K562 (cell line): ENCODE data around the gene KTI12. TPM values are rescaled to one million over a fixed set of nuclear protein-coding genes. Genes with fewer than 3 reads are reported as not detected.

Experiments
- ATAC-seq: fragments of 200-7000 bp; cut with Tn5 transposase; 3 replicates; pipeline ENCODE4 v1.9.1; 2020; ENCODE audit warnings: moderate library complexity
- BruUV-seq: library from RNA; stranded (reverse); fragments of 400-500 nt; replicated peaks from 2 replicates; lab custom pipeline; 2021; lab: Mats Ljungman, UMichigan
- CTCF ChIA-PET: fragments of 300-600 bp; formaldehyde crosslinking; extraction: SDS; loops from one replicate; lab custom pipeline; 2021; ENCODE audit warnings: low intra/inter-chr PET ratio; lab: Yijun Ruan, JAX
- POLR2A ChIA-PET: fragments of 300-600, 350-650 bp; sonication (Branson Sonifier 250); formaldehyde crosslinking; extraction: SDS; loops from one replicate; lab custom pipeline; 2021; ENCODE audit warnings: antibody characterized with exemption, inconsistent platforms; lab: Yijun Ruan, JAX
- DNase-seq, 4 experiments: peaks; one replicate each; pipeline versions ENCODE4 v3.0.0 to v3.0.0-alpha.2; 2011 to 2018; ENCODE audit warnings: low spot score in 3 of 4, mixed read lengths in 3 of 4; ENCODE audit errors: extremely low read depth in 1 of 4
- FAIRE-seq: peaks from 2 replicates; lab custom pipeline; 2011; peaks lifted over from hg19 to GRCh38; lab: Jason Lieb, UNC
- H2AFZ ChIP-seq: 2 replicates; pipeline ENCODE4 v1.6.0; 2011; ENCODE audit warnings: low read depth, low read length, control low read depth, inconsistent platforms
- H3K27ac ChIP-seq: fragments of 200-600 bp; 3 replicates; pipeline ENCODE4 v1.8.0; 2011; ENCODE audit warnings: low read depth, mild to moderate bottlenecking, control low read depth, inconsistent platforms, low read length, moderate library complexity, mixed read lengths; ENCODE audit errors: extremely low read depth
- H3K27me3 ChIP-seq, 2 experiments: fragments of 300-600 bp in 1 of 2; 2 replicates in 1 of 2; 3 replicates in 1 of 2; pipeline versions ENCODE4 v1.6.0 to v1.8.0; 2011; ENCODE audit warnings: inconsistent platforms in 2 of 2, low read length in 2 of 2, mild to moderate bottlenecking in 1 of 2, mixed read lengths in 1 of 2, moderate library complexity in 1 of 2; ENCODE audit not compliant: control insufficient read depth in 2 of 2, insufficient read depth in 2 of 2
- H3K36me3 ChIP-seq: fragments of 300-600 bp; 3 replicates; pipeline ENCODE4 v1.8.0; 2011; ENCODE audit warnings: mild to moderate bottlenecking, low read length, inconsistent platforms; ENCODE audit not compliant: control insufficient read depth, insufficient read depth
- H3K4me1 ChIP-seq, 2 experiments: fragments of 200-600 bp in 1 of 2; replicated peaks in 1 of 2; 2 replicates in 1 of 2; 3 replicates in 1 of 2; pipeline versions ENCODE4 v1.5.1 to v1.8.0; 2011; ENCODE audit warnings: inconsistent platforms in 2 of 2, low read length in 2 of 2, mild to moderate bottlenecking in 1 of 2, mixed read lengths in 1 of 2, moderate library complexity in 1 of 2; ENCODE audit not compliant: control insufficient read depth in 2 of 2, insufficient read depth in 2 of 2
- H3K4me2 ChIP-seq: 2 replicates; pipeline ENCODE4 v1.6.1; 2011; ENCODE audit warnings: low read length, control low read depth, inconsistent platforms, mixed read lengths; ENCODE audit not compliant: insufficient read depth
- H3K4me3 ChIP-seq: fragments of 200-600 bp; sonication (generic), shearing (Covaris generic); 2 replicates; pipeline ENCODE4 v1.5.1; 2016; ENCODE audit warnings: control low read depth, inconsistent platforms
- H3K79me2 ChIP-seq: fragments of 200-600 bp; 3 replicates; pipeline ENCODE4 v1.8.0; 2011; ENCODE audit warnings: low read length, inconsistent platforms; ENCODE audit not compliant: control insufficient read depth, insufficient read depth
- H3K9ac ChIP-seq, 2 experiments: 2 replicates each; pipeline versions ENCODE4 v1.6.0 to v1.6.1; 2011; ENCODE audit warnings: low read depth in 2 of 2, low read length in 2 of 2, control low read depth in 1 of 2, inconsistent platforms in 1 of 2, mild to moderate bottlenecking in 1 of 2, mixed read lengths in 1 of 2; ENCODE audit not compliant: insufficient read depth in 1 of 2
- H3K9me1 ChIP-seq: one replicate; pipeline ENCODE4 v1.6.0; 2011; ENCODE audit warnings: inconsistent platforms, mild to moderate bottlenecking, low read length, moderate library complexity; ENCODE audit not compliant: control insufficient read depth, insufficient read depth
- H3K9me3 ChIP-seq: replicated peaks from 2 replicates; pipeline ENCODE4 v1.5.1; 2011; ENCODE audit warnings: low read depth, low read length, inconsistent platforms; ENCODE audit not compliant: control insufficient read depth, insufficient read depth
- H4K20me1 ChIP-seq: replicated peaks from 2 replicates; pipeline ENCODE4 v1.6.1; 2011; ENCODE audit warnings: low read length, inconsistent platforms, mixed read lengths; ENCODE audit not compliant: control insufficient read depth, insufficient read depth
- ARNT ChIP-seq, 2 experiments: fragments of 450-650 bp; IDR thresholded peaks; 2 replicates each; pipeline ENCODE4 v1.6.1; 2016; ENCODE audit warnings: mild to moderate bottlenecking in 1 of 2
- BRD9 ChIP-seq: fragments of 450-650 bp; IDR thresholded peaks from 2 replicates; pipeline ENCODE4 v1.6.1; 2018; ENCODE audit warnings: low read depth; ENCODE audit not compliant: partially characterized antibody
- CC2D1A ChIP-seq: fragments of 450-650 bp; IDR thresholded peaks from 2 replicates; pipeline ENCODE4 v1.6.1; 2017; ENCODE audit warnings: mild to moderate bottlenecking
- DIDO1 ChIP-seq: fragments of 450-650 bp; IDR thresholded peaks from 2 replicates; pipeline ENCODE4 v1.6.1; 2016; ENCODE audit warnings: low read depth, missing biosample characterization, missing genetic modification characterization
- EHMT2 ChIP-seq: fragments of 450-650 bp; IDR thresholded peaks from 2 replicates; pipeline ENCODE4 v1.6.1; 2018; ENCODE audit warnings: antibody characterized with exemption
- GATAD2A ChIP-seq: fragments of 450-650 bp; IDR thresholded peaks from 2 replicates; pipeline ENCODE4 v1.6.1; 2017
- HMG20B ChIP-seq: fragments of 250-450 bp; sonication (Bioruptor Pico); IDR thresholded peaks from 2 replicates; pipeline ENCODE4 v1.5.0; 2021; ENCODE audit warnings: mild to moderate bottlenecking
- MED1 ChIP-seq: sonication (generic); formaldehyde crosslinking; IDR thresholded peaks from 2 replicates; pipeline ENCODE4 v1.8.1; 2023; ENCODE audit warnings: missing genetic modification reagents, borderline replicate concordance
- NR3C1 ChIP-seq: sonication (generic); formaldehyde crosslinking; IDR thresholded peaks from 2 replicates; pipeline ENCODE4 v1.8.1; 2022; ENCODE audit warnings: missing genetic modification reagents
- SIN3A ChIP-seq, 2 experiments: fragments of 150-350 bp in 1 of 2; IDR thresholded peaks; 2 replicates each; pipeline ENCODE4 v1.6.1; 2011 to 2016; ENCODE audit warnings: borderline replicate concordance in 2 of 2, low read depth in 2 of 2, low read length in 2 of 2, mild to moderate bottlenecking in 2 of 2, moderate library complexity in 2 of 2; ENCODE audit not compliant: control insufficient read depth in 1 of 2
- SOX6 ChIP-seq: fragments of 450-650 bp; IDR thresholded peaks from 2 replicates; pipeline ENCODE4 v1.6.1; 2014; ENCODE audit warnings: mild to moderate bottlenecking
- SPI1 ChIP-seq: IDR thresholded peaks from 2 replicates; pipeline ENCODE4 v1.6.1; 2011; ENCODE audit warnings: low read depth, low read length, control low read depth, borderline replicate concordance
- ZFP30 ChIP-seq: fragments of 250-450 bp; sonication (Bioruptor Pico); IDR thresholded peaks from 2 replicates; pipeline ENCODE4 v1.8.0; 2022; ENCODE audit warnings: moderate library complexity, mild to moderate bottlenecking, inconsistent platforms, borderline replicate concordance
- ZNF133 ChIP-seq: fragments of 250-450 bp; sonication (Bioruptor Pico); IDR thresholded peaks from 2 replicates; pipeline ENCODE4 v1.4.0; 2020; ENCODE audit warnings: mild to moderate bottlenecking
- ZNF274 ChIP-seq: IDR thresholded peaks from 2 replicates; pipeline ENCODE4 v1.6.1; 2011; ENCODE audit warnings: low read depth, mild to moderate bottlenecking, low read length, moderate library complexity, borderline replicate concordance
- WGBS: fragments of 100-300 bp; shearing (Covaris generic); methylation state at CpG from one replicate; pipeline ENCODE4 v1.1.6; 2016; ENCODE audit warnings: low coverage, mixed read lengths; ENCODE audit not compliant: insufficient coverage; ENCODE audit errors: missing lambda C conversion rate; 5-methylcytosine and 5-hydroxymethylcytosine counted together
- in situ Hi-C: fragments of 300-500 bp; cut with MboI; formaldehyde crosslinking; loops from 4 replicates; pipeline ENCODE4 v1.15.0; 2018; ENCODE audit warnings: inconsistent platforms, mixed read lengths
- intact Hi-C: fragments of 100-400 bp; cut with micrococcal nuclease; formaldehyde crosslinking; loops from 2 replicates; pipeline ENCODE4 v1.14.2; 2022
- polyA plus RNA-seq, 8 experiments: library from polyadenylated mRNA; depleted of rRNA in 4 of 8; stranded (reverse) in 5 of 8; unstranded in 3 of 8; fragments of >200 nt; fragmentation: Nextera tagmentation in 2 of 8; fragmentation: Illumina TruSeq in 1 of 8; extraction: Ambion mirVana in 2 of 8; extraction: Trizol in 1 of 8; gene quantifications; 2 replicates each; pipeline versions ENCODE4 v1.2.1 to v1.2.3, GENCODE V29; 2011 to 2014; ENCODE audit warnings: inconsistent platforms in 1 of 8, missing spikeins in 1 of 8
- total RNA-seq, 7 experiments: library from RNA; depleted of rRNA in 6 of 7; stranded (reverse); fragments of >200 nt in 6 of 7; fragmentation: Illumina TruSeq in 2 of 7; extraction: Trizol in 2 of 7; gene quantifications; 2 replicates each; pipeline versions ENCODE4 v1.2.1 to v1.2.3, GENCODE V29; 2011 to 2021; ENCODE audit warnings: low replicate concordance in 1 of 7
- TF ChIP-seq, protein P1 (sequence below): sonication (generic); formaldehyde crosslinking; IDR thresholded peaks from 2 replicates; pipeline ENCODE4 v1.8.1; 2023; ENCODE audit warnings: mild to moderate bottlenecking, missing genetic modification reagents, moderate library complexity
- TF ChIP-seq, protein P2 (sequence below): fragments of 250-450 bp; sonication (Bioruptor Pico); IDR thresholded peaks from 2 replicates; pipeline ENCODE4 v1.5.0; 2020; ENCODE audit warnings: mild to moderate bottlenecking

KTI12 gene
- total and polyA plus RNA-seq, 9 of the 15 experiments (the other 6 are each of a cell fraction or from before 2014, with no cell fraction given), result 3.1 to 22.8 (median 11.6) TPM

DNA sequence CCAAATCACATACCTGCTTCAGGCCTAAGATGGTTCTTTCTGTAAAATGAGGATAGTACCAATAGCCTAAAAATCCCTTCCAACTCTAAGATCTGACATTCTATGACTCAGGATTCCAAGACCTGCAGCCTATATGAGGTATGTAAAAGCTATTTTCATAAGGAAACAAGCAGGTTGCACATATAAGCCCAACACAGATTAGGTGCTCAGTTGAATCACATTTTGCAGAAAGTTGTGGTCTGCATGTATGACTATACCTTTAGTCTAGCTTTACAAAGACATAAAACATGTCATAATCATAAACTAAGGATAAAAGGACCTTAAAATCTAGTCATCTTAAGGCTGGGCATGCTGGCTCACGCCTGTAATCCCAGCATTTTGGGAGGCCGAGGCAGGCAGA lies 7.3 kb downstream of the KTI12 start:
- Histone ChIP-seq H3K36me3 (peaks cover 60% of the 10 kb centered on the region), H3K9me3 (no peaks in the 10 kb centered on the region), H3K4me3 (no peak overlapping the region), H3K79me2 (peaks cover 9% of the 10 kb centered on the region), H3K27me3 (no peaks in the 10 kb centered on the region), H3K9me1 (no peaks in the 10 kb centered on the region), H3K9ac (no peak overlapping the region), H4K20me1 (no peaks in the 10 kb centered on the region), H3K4me1 (peaks cover under 1 to 4% of the 10 kb centered on the region in 2 experiments; a peak in 4 of 5 replicates), H3K27ac (no peak overlapping the region), H2AFZ (no peak overlapping the region), H3K4me2 (no peak overlapping the region)
- ATAC-seq (no peak), FAIRE-seq (no peak), DNase-seq (no peak)
- WGBS, result 83% methylated on average over 2 of the region's 2 CpGs
- POLR2A ChIA-PET, result no interaction called here
- no TSS peak for BruUV-seq
- TF ChIP-seq NR3C1 (CRISPR knock-in tag) (no peak), ZNF274 (no peak), ZFP30 (CRISPR knock-in tag) (no peak)
- intact Hi-C loops, result no loop called here
- in situ Hi-C loops, result no loop called here
- CTCF ChIA-PET, result no interaction called here

- WGBS, result 77% methylated on average over 2 of the region's 2 CpGs
- ChIA-PET POLR2A (interaction anchor here (0.6 to 3.0 kb wide), 7 partner anchors 10 to 716 kb away, joined by 3 to 15 read pairs (median 3); partner anchors contain the start of gene KTI12), CTCF (no interaction called here)
- no peaks in the 10 kb centered on the region for H3K27me3 ChIP-seq
- no peak for FAIRE-seq
- BruUV-seq, result no TSS peak
- no peak overlapping the region for H3K4me3 ChIP-seq
- intact Hi-C loops, result no loop called here
- no peak for ATAC-seq
- H2AFZ ChIP-seq, result no peak overlapping the region
- DNase-seq, result no peak
- no peak overlapping the region for H3K27ac ChIP-seq
- no peak overlapping the region for H3K9ac ChIP-seq
- no peaks in the 10 kb centered on the region for H4K20me1 ChIP-seq
- H3K79me2 ChIP-seq, result no peaks in the 10 kb centered on the region
- no peaks in the 10 kb centered on the region for H3K9me3 ChIP-seq
- H3K36me3 ChIP-seq, result peaks cover 56% of the 10 kb centered on the region
- no peaks in the 10 kb centered on the region for H3K9me1 ChIP-seq
- H3K4me1 ChIP-seq, result no peaks in the 10 kb centered on the region
- in situ Hi-C loops, result no loop called here
- H3K4me2 ChIP-seq, result no peak overlapping the region
- TF ChIP-seq GATAD2A, result no peak
- TF ChIP-seq HMG20B (CRISPR knock-in tag), result no peak
- TF ChIP-seq DIDO1, result no peak
- no peak for TF ChIP-seq MED1 (CRISPR knock-in tag)
- TF ChIP-seq, protein P1, sequence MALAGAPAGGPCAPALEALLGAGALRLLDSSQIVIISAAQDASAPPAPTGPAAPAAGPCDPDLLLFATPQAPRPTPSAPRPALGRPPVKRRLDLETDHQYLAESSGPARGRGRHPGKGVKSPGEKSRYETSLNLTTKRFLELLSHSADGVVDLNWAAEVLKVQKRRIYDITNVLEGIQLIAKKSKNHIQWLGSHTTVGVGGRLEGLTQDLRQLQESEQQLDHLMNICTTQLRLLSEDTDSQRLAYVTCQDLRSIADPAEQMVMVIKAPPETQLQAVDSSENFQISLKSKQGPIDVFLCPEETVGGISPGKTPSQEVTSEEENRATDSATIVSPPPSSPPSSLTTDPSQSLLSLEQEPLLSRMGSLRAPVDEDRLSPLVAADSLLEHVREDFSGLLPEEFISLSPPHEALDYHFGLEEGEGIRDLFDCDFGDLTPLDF (CRISPR knock-in tag), result no peak
- TF ChIP-seq ARNT (IDR thresholded peaks at IDR 0.05), result no peak
- TF ChIP-seq CC2D1A, result no peak
- TF ChIP-seq BRD9, result no peak
- no peak for TF ChIP-seq EHMT2
- no peak for TF ChIP-seq SIN3A (IDR thresholded peaks at IDR 0.05; ENCODE audit: borderline replicate concordance in 2 of 2, control insufficient read depth in 1 of 2, low read depth in 2 of 2, low read length in 2 of 2)
- TF ChIP-seq ZNF133, result no peak
- no peak for TF ChIP-seq SPI1
- TF ChIP-seq, protein P2, sequence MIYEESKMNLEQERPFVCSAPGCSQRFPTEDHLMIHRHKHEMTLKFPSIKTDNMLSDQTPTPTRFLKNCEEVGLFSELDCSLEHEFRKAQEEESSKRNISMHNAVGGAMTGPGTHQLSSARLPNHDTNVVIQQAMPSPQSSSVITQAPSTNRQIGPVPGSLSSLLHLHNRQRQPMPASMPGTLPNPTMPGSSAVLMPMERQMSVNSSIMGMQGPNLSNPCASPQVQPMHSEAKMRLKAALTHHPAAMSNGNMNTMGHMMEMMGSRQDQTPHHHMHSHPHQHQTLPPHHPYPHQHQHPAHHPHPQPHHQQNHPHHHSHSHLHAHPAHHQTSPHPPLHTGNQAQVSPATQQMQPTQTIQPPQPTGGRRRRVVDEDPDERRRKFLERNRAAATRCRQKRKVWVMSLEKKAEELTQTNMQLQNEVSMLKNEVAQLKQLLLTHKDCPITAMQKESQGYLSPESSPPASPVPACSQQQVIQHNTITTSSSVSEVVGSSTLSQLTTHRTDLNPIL (CRISPR knock-in tag), result no peak
- TF ChIP-seq SOX6, result no peak
Observed at GRCh38 chr1:52022133-52022532, 11.5 kb downstream of the KTI12 start.
